Muscle of leg (tissue), 11 donors: ENCODE data around the gene HOXB8. TPM values are rescaled to one million over a fixed set of nuclear protein-coding genes. Genes with fewer than 3 reads are reported as not detected.

Source experiments
- DNase-seq: peaks from one replicate; pipeline ENCODE4 v3.0.0; 2013
- H3K27ac ChIP-seq: one replicate; pipeline ENCODE4 v1.5.1; 2013; ENCODE audit warnings: mild to moderate bottlenecking, low read length, control low read depth
- H3K27me3 ChIP-seq: one replicate; pipeline ENCODE4 v1.6.1; 2013; ENCODE audit warnings: low read length; ENCODE audit not compliant: control insufficient read depth, insufficient read depth
- H3K36me3 ChIP-seq: one replicate; pipeline ENCODE4 v1.6.1; 2013; ENCODE audit warnings: low read length; ENCODE audit not compliant: control insufficient read depth, insufficient read depth
- H3K4me1 ChIP-seq: one replicate; pipeline ENCODE4 v1.6.1; 2013; ENCODE audit warnings: low read length; ENCODE audit not compliant: control insufficient read depth, insufficient read depth
- H3K4me3 ChIP-seq: one replicate; pipeline ENCODE4 v1.5.1; 2013; ENCODE audit warnings: low read length, control low read depth
- H3K9me3 ChIP-seq: replicated peaks from 2 replicates; pipeline ENCODE4 v1.6.1; 2013; ENCODE audit warnings: low read depth, low read length; ENCODE audit not compliant: control insufficient read depth
- WGBS: methylation state at CpG from one replicate; pipeline ENCODE4 v1.1.5; 2013; ENCODE audit warnings: missing lambda C conversion rate; ENCODE audit not compliant: insufficient coverage; 5-methylcytosine and 5-hydroxymethylcytosine counted together
- polyA plus RNA-seq, 8 donors: library from polyadenylated mRNA; unstranded; fragments of 120-200 nt; gene quantifications; one replicate each; pipeline versions ENCODE4 v1.2.1 to v1.2.3, GENCODE V29; 2013; ENCODE audit warnings: inconsistent platforms in 1 of 8, low replicate concordance in 1 of 8; ENCODE audit not compliant: insufficient read length in 8 of 8, insufficient read depth in 1 of 8
- total RNA-seq: library from RNA; stranded (reverse); fragments of 120-200 nt; gene quantifications from one replicate; pipeline ENCODE4 v1.2.4, GENCODE V29; 2013

HOXB8 gene
- total and polyA plus RNA-seq, 9 donors: 0.04 to 0.46 (median 0.29) TPM; not detected in 1

GRCh38 chr17:48637323-48638260, 22.5 kb upstream of the HOXB8 start:
- no peak for DNase-seq
- Histone ChIP-seq H3K27me3 (peaks cover 96% of the 10 kb centered on the region), H3K9me3 (no peaks in the 10 kb centered on the region), H3K4me1 (peaks cover 5% of the 10 kb centered on the region), H3K27ac (no peak overlapping the region), H3K4me3 (no peak overlapping the region), H3K36me3 (no peaks in the 10 kb centered on the region)
- WGBS: 36% methylated on average over 7 of the region's 18 CpGs

GRCh38 chr17:48636177-48637018, 21.3 kb upstream of the HOXB8 start:
- H3K4me1 ChIP-seq: peaks cover 5% of the 10 kb centered on the region
- H3K9me3 ChIP-seq: no peaks in the 10 kb centered on the region
- no peaks in the 10 kb centered on the region for H3K36me3 ChIP-seq
- H3K4me3 ChIP-seq: no peak overlapping the region
- WGBS: 1% methylated on average over 17 of the region's 39 CpGs
- peak; percentile 68 for DNase-seq
- H3K27me3 ChIP-seq: peaks cover 96% of the 10 kb centered on the region
- H3K27ac ChIP-seq: no peak overlapping the region

GRCh38 chr17:48634493-48635208, 19.6 kb upstream of the HOXB8 start:
- H3K27me3 ChIP-seq: peaks cover 95% of the 10 kb centered on the region
- DNase-seq: no peak
- peaks cover 5% of the 10 kb centered on the region for H3K4me1 ChIP-seq

GRCh38 chr17:48633266-48633677, 18.2 kb upstream of the HOXB8 start:
- peaks cover 5% of the 10 kb centered on the region for H3K4me1 ChIP-seq
- no peak overlapping the region for H3K4me3 ChIP-seq
- DNase-seq: no peak
- 12% methylated on average over 28 of the region's 35 CpGs for WGBS
- H3K9me3 ChIP-seq: no peaks in the 10 kb centered on the region
- H3K36me3 ChIP-seq: no peaks in the 10 kb centered on the region
- peaks cover 96% of the 10 kb centered on the region for H3K27me3 ChIP-seq
- no peak overlapping the region for H3K27ac ChIP-seq

More at GRCh38 chr17:48634493-48635208, 19.6 kb upstream of the HOXB8 start:
- Histone ChIP-seq H3K36me3 (no peaks in the 10 kb centered on the region), H3K4me3 (no peak overlapping the region), H3K9me3 (no peaks in the 10 kb centered on the region), H3K27ac (no peak overlapping the region)
- 61% methylated on average over 5 of the region's 20 CpGs for WGBS

- Histone ChIP-seq H3K27me3 (peaks cover 97% of the 10 kb centered on the region), H3K4me1 (peaks cover 5% of the 10 kb centered on the region), H3K4me3 (no peak overlapping the region), H3K27ac (no peak overlapping the region), H3K9me3 (no peaks in the 10 kb centered on the region), H3K36me3 (no peaks in the 10 kb centered on the region)
- no peak for DNase-seq
- WGBS: 35% methylated on average over 5 of the region's 7 CpGs
Measured at GRCh38 chr17:48632579-48633265, 17.6 kb upstream of the HOXB8 start.

- Histone ChIP-seq H3K9me3 (no peaks in the 10 kb centered on the region), H3K4me3 (no peak overlapping the region), H3K27ac (no peak overlapping the region), H3K36me3 (no peaks in the 10 kb centered on the region), H3K27me3 (peaks cover 97% of the 10 kb centered on the region), H3K4me1 (peaks cover 5% of the 10 kb centered on the region)
- no peak for DNase-seq
- 79% methylated on average over 1 of the region's 7 CpGs for WGBS
Measured at GRCh38 chr17:48631693-48632578, 16.8 kb upstream of the HOXB8 start.

- Histone ChIP-seq H3K4me3 (no peak overlapping the region), H3K36me3 (no peaks in the 10 kb centered on the region), H3K4me1 (peaks cover 13% of the 10 kb centered on the region), H3K27me3 (peaks cover 97% of the 10 kb centered on the region), H3K27ac (no peak overlapping the region), H3K9me3 (no peaks in the 10 kb centered on the region)
- DNase-seq: no peak
- WGBS: 0% methylated on average over 1 of the region's 15 CpGs
Measured at GRCh38 chr17:48630925-48631692, 16.0 kb upstream of the HOXB8 start.

GRCh38 chr17:48630009-48630924, 15.2 kb upstream of the HOXB8 start:
- H3K9me3 ChIP-seq: no peaks in the 10 kb centered on the region
- peaks cover 20% of the 10 kb centered on the region for H3K4me1 ChIP-seq
- H3K4me3 ChIP-seq: no peak overlapping the region
- WGBS: 21% methylated on average over 4 of the region's 15 CpGs
- H3K36me3 ChIP-seq: no peaks in the 10 kb centered on the region
- DNase-seq: no peak
- H3K27ac ChIP-seq: no peak overlapping the region
- peaks cover 97% of the 10 kb centered on the region for H3K27me3 ChIP-seq
